HUES6 (cell line): Measurements from ENCODE around the gene CYFIP1.

Experiments
- H3K27ac ChIP-seq: 2 replicates; pipeline ENCODE4 v1.7.0; 2013; ENCODE audit warnings: low read depth, mild to moderate bottlenecking, low read length, inconsistent platforms
- H3K27me3 ChIP-seq: 2 replicates; pipeline ENCODE4 v1.6.1; 2013; ENCODE audit warnings: low read length; ENCODE audit not compliant: control insufficient read depth, insufficient read depth
- H3K36me3 ChIP-seq: 2 replicates; pipeline ENCODE4 v1.6.1; 2013; ENCODE audit warnings: low read length; ENCODE audit not compliant: control insufficient read depth, insufficient read depth
- H3K4me1 ChIP-seq: 2 replicates; pipeline ENCODE4 v1.6.1; 2013; ENCODE audit warnings: low read length; ENCODE audit not compliant: control insufficient read depth, insufficient read depth
- H3K4me3 ChIP-seq: 2 replicates; pipeline ENCODE4 v1.5.1; 2013; ENCODE audit warnings: low read depth, low read length
- H3K9ac ChIP-seq: one replicate; pipeline ENCODE4 v1.6.1; 2013; ENCODE audit warnings: mild to moderate bottlenecking, low read length
- H3K9me3 ChIP-seq: 2 replicates; pipeline ENCODE4 v1.6.1; 2013; ENCODE audit warnings: low read depth, low read length; ENCODE audit not compliant: control insufficient read depth, insufficient read depth

Gene CYFIP1

DNA sequence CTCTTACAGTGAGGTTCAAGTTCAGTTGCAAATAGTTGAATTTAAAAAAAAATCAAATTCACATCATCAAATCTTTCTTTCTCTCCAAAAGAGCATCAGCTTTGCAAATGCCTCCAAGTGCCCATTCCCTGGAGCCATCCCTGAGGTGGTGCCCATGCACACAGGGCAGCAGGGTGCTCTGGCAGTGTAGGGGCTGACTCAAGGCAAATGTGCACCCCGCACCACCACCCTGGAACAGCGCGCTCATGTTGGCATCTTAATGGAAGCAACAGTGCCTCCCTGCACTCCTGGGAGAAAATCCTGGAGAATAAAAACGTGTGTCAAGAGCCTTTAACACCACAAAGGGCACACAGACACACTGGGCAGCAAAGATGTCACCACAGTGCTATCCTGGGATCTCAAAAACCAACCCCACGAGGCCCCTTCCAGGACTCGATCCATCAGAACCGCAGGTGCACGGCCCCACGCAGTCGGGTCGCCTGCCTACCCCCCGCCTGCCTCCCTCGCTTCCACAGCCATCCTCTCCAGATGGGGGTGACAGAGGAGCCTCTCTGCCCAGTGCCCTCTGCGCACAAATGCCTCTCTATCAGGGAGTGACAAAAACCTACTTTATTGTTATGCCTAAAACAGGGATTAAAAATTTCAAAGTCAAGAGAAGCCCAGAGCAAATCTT lies 90.9 kb downstream of the CYFIP1 start:
- Histone ChIP-seq H3K36me3 (peaks cover 42% of the 10 kb centered on the region), H3K9ac (no peak overlapping the region), H3K4me1 (no peaks in the 10 kb centered on the region), H3K4me3 (no peak overlapping the region), H3K9me3 (no peaks in the 10 kb centered on the region), H3K27me3 (no peaks in the 10 kb centered on the region), H3K27ac (no peak overlapping the region)

GRCh38 chr15:22888120-22888859 lies 91.9 kb downstream of the CYFIP1 start:
- no peaks in the 10 kb centered on the region for H3K27me3 ChIP-seq
- H3K4me1 ChIP-seq: no peaks in the 10 kb centered on the region
- no peaks in the 10 kb centered on the region for H3K9me3 ChIP-seq
- no peak overlapping the region for H3K27ac ChIP-seq
- H3K36me3 ChIP-seq: peaks cover 34% of the 10 kb centered on the region
- no peak overlapping the region for H3K9ac ChIP-seq
- no peak overlapping the region for H3K4me3 ChIP-seq

DNA sequence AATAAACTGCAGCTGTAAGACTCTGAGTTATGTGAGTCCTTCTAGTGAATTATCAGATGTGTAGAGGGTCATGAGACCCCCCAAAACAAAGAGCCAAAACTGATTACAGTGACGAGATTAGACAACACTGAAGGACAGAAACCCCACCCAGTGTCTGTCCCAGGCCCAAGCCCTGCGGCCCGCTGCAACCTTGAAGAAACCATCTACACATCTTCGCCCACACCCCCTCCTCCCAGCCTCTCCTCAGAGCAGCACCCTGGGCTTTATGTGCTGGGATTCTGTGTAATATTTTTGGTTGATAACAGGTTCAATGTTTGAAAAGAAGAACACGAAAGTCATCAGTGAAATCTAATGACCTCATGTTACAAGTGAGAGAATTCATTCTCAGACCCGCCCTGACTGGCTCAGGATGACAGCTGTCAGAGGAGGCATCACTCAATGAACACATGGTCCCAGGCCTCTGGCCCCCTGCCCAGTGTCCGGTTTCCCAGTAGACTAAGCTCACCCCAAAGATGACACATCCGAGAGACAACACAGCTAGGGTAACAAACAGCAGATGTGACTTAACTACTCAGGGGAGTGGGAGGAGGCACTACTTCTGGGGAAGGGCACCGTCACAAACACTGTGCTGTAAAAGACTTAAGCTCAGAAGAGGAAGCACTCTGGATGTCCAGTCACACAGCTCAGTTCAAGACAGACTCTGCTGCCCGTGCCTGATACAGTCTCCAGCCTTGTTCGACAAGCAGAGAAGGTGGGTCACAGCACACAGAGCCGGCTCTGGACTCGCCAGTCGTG lies 92.8 kb downstream of the CYFIP1 start:
- H3K9ac ChIP-seq: no peak overlapping the region
- H3K27me3 ChIP-seq: no peaks in the 10 kb centered on the region
- H3K9me3 ChIP-seq: no peaks in the 10 kb centered on the region
- no peak overlapping the region for H3K4me3 ChIP-seq
- no peaks in the 10 kb centered on the region for H3K4me1 ChIP-seq
- H3K36me3 ChIP-seq: peaks cover 34% of the 10 kb centered on the region
- no peak overlapping the region for H3K27ac ChIP-seq

GRCh38 chr15:22885120-22885519 lies 95.0 kb downstream of the CYFIP1 start:
- Histone ChIP-seq H3K4me3 (no peak overlapping the region), H3K27me3 (no peaks in the 10 kb centered on the region), H3K9me3 (no peaks in the 10 kb centered on the region), H3K9ac (no peak overlapping the region), H3K4me1 (no peaks in the 10 kb centered on the region), H3K36me3 (peaks cover 44% of the 10 kb centered on the region), H3K27ac (no peak overlapping the region)

GRCh38 chr15:22884344-22884743 lies 95.8 kb downstream of the CYFIP1 start:
- Histone ChIP-seq H3K9ac (no peak overlapping the region), H3K36me3 (peaks cover 50% of the 10 kb centered on the region), H3K27ac (no peak overlapping the region), H3K4me1 (no peaks in the 10 kb centered on the region), H3K4me3 (no peak overlapping the region), H3K27me3 (no peaks in the 10 kb centered on the region), H3K9me3 (no peaks in the 10 kb centered on the region)

DNA sequence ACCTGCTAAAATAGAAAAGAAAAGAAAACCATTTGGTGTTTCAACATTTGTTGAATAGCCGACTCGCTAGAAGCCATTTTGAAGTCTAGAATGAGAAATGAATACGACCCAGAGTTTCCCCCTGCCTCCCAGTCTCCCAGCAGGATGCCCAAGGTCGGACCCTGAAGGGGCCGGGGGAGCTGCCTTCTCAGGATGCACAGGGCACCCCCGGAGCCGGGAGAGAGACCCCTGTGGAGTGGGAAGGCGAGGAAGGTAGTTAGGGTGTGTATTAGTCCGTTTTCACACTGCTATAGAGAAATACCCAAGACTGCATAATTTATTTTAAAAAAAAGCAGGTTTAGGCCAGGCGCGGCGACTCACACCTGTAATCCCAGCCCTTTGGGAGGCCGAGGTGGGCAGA lies 97.0 kb downstream of the CYFIP1 start:
- no peak overlapping the region for H3K27ac ChIP-seq
- H3K36me3 ChIP-seq: peaks cover 53% of the 10 kb centered on the region
- H3K9me3 ChIP-seq: no peaks in the 10 kb centered on the region
- no peak overlapping the region for H3K4me3 ChIP-seq
- no peaks in the 10 kb centered on the region for H3K4me1 ChIP-seq
- no peak overlapping the region for H3K9ac ChIP-seq
- H3K27me3 ChIP-seq: no peaks in the 10 kb centered on the region

GRCh38 chr15:22881739-22882440 lies 98.3 kb downstream of the CYFIP1 start:
- no peaks in the 10 kb centered on the region for H3K4me1 ChIP-seq
- peaks cover 55% of the 10 kb centered on the region for H3K36me3 ChIP-seq
- no peaks in the 10 kb centered on the region for H3K27me3 ChIP-seq
- no peak overlapping the region for H3K9ac ChIP-seq
- H3K4me3 ChIP-seq: no peak overlapping the region
- no peak overlapping the region for H3K27ac ChIP-seq
- peaks cover 3% of the 10 kb centered on the region; the same call in 1 of the 2 replicates for H3K9me3 ChIP-seq

DNA sequence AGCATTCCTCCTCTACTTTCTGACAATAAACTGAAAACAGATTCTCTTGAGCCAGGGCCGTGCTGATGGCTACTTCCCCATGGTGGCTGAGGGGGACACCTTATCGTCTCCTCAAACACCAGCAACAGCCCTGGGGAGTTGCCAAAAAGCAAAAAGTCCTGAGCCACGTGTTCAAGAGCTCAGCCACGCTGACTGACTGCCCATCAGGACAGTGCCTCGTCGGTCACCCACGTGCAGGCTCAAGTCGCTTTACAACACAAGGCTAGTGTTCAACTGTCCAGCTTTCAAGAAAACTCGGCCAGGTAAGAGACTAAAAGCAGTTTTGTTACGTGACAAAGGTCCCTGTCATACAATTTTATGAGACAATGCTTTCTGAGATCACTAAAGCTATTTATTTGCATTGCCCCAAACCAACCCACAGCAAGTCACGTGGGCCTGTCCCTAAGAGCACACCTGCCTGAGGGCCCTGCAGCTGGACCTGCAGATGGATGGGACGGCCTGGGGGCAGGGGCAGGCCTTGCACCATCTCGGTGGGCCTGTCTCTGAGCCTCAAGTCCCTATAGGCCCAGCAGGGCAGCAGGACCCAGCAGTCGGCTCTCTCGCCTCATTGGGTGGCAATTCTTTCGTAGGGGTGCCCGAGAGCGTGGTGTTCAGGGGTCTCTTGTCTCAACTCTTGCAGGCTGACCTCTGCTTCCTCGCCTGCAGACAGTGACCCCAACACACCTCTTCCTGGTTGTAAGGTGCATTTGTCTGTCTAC lies 99.0 kb downstream of the CYFIP1 start:
- no peak overlapping the region for H3K27ac ChIP-seq
- H3K9me3 ChIP-seq: peaks cover 4% of the 10 kb centered on the region; the same call in 1 of the 2 replicates
- H3K4me3 ChIP-seq: no peak overlapping the region
- no peaks in the 10 kb centered on the region for H3K27me3 ChIP-seq
- H3K36me3 ChIP-seq: peaks cover 58% of the 10 kb centered on the region
- no peaks in the 10 kb centered on the region for H3K4me1 ChIP-seq
- H3K9ac ChIP-seq: no peak overlapping the region

GRCh38 chr15:22880068-22880980 lies 99.8 kb downstream of the CYFIP1 start:
- Histone ChIP-seq H3K36me3 (peaks cover 62% of the 10 kb centered on the region), H3K9ac (no peak overlapping the region), H3K4me3 (no peak overlapping the region), H3K27ac (no peak overlapping the region), H3K9me3 (peaks cover 4% of the 10 kb centered on the region; the same call in 1 of the 2 replicates), H3K4me1 (no peaks in the 10 kb centered on the region), H3K27me3 (no peaks in the 10 kb centered on the region)
